Measurements from ENCODE around the gene MMP13. TPM values are rescaled to one million over a fixed set of nuclear protein-coding genes. Genes with fewer than 3 reads are reported as not detected.
A peak's percentile ranks its signal among the peaks of the same experiment; 100 is the strongest.
"Not testable (repeated sequence)": the region's sequence is repeated elsewhere in the genome, so short reads cannot be mapped to it uniquely, and the experiment has no call there.

Gene MMP13
- total RNA-seq, 4 donors from 2014 or later = not detected

- DNase-seq (ENCODE audit: low spot score) (no peak), ATAC-seq (ENCODE audit: low FRiP score) (no peak)
- no peak for TF ChIP-seq CTCF (IDR thresholded peaks at IDR 0.05)
Measured at GRCh38 chr11:102985850-102986249, 30.3 kb upstream of the MMP13 start.

GRCh38 chr11:102983486-102983885, 28.0 kb upstream of the MMP13 start:
- DNase-seq (ENCODE audit: low spot score) (no peak), ATAC-seq (ENCODE audit: low FRiP score) (no peak)
- TF ChIP-seq CTCF (IDR thresholded peaks at IDR 0.05) = no peak

- ATAC-seq (ENCODE audit: low FRiP score) = no peak
- DNase-seq (ENCODE audit: low spot score) = no peak
- TF ChIP-seq CTCF (IDR thresholded peaks at IDR 0.05) = no peak
Measured at GRCh38 chr11:102981324-102981910, 25.9 kb upstream of the MMP13 start.

GRCh38 chr11:102974552-102975280, 19.2 kb upstream of the MMP13 start:
- DNase-seq (ENCODE audit: low spot score) = no peak
- no peak for TF ChIP-seq CTCF (IDR thresholded peaks at IDR 0.05)
- ATAC-seq (ENCODE audit: low FRiP score) = peak; percentile 76

GRCh38 chr11:102973698-102974097, 18.2 kb upstream of the MMP13 start:
- not testable (repeated sequence) for DNase-seq (ENCODE audit: low spot score); ATAC-seq (ENCODE audit: low FRiP score)

GRCh38 chr11:102972853-102973252, 17.3 kb upstream of the MMP13 start:
- DNase-seq (ENCODE audit: low spot score) = no peak
- TF ChIP-seq CTCF (IDR thresholded peaks at IDR 0.05) = no peak
- ATAC-seq (ENCODE audit: low FRiP score) = no peak

- ATAC-seq (ENCODE audit: low FRiP score) = no peak
- TF ChIP-seq CTCF (IDR thresholded peaks at IDR 0.05) = no peak
Measured at GRCh38 chr11:102971766-102972165, 16.2 kb upstream of the MMP13 start.

More at GRCh38 chr11:102971766-102972165, 16.2 kb upstream of the MMP13 start:
- DNase-seq (ENCODE audit: low spot score) = no peak
